GM21526 (cell line): ENCODE results near the gene MORC1.
"Not testable (repeated sequence)": the region's sequence is repeated elsewhere in the genome, so short reads cannot be mapped to it uniquely, and the experiment has no call there.

Source experiments
- ATAC-seq: cut with Tn5 transposase; IDR thresholded peaks from one replicate; pipeline ENCODE4 v1.9.1; 2021; ENCODE audit warnings: moderate library complexity; ENCODE audit not compliant: unreplicated experiment, low FRiP score

MORC1 gene

GRCh38 chr3:109117939-109118338, at the start of gene MORC1:
Gene MORC1 (minus strand): TSS chr3:109118134. CDS start chr3:109118059, 75 bp downstream.
- no peak for ATAC-seq

GRCh38 chr3:109165905-109166304, 48.0 kb upstream of the MORC1 start:
- ATAC-seq: no peak

GRCh38 chr3:109161487-109162123, 43.7 kb upstream of the MORC1 start:
- no peak for ATAC-seq

- no peak for ATAC-seq
Measured at GRCh38 chr3:109155828-109156227, 37.9 kb upstream of the MORC1 start.

GRCh38 chr3:109154979-109155378, 37.0 kb upstream of the MORC1 start:
- ATAC-seq: no peak

- no peak for ATAC-seq
Measured at GRCh38 chr3:109152320-109152719, 34.4 kb upstream of the MORC1 start.

GRCh38 chr3:109149078-109149477, 31.1 kb upstream of the MORC1 start:
- no peak for ATAC-seq

GRCh38 chr3:109143646-109144045, 25.7 kb upstream of the MORC1 start:
- ATAC-seq: no peak

GRCh38 chr3:109140318-109140717, 22.4 kb upstream of the MORC1 start:
- no peak for ATAC-seq

- no peak for ATAC-seq
Measured at GRCh38 chr3:109137761-109138160, 19.8 kb upstream of the MORC1 start.

- no peak for ATAC-seq
Measured at GRCh38 chr3:109136523-109136922, 18.6 kb upstream of the MORC1 start, which contains the start of gene C3orf85. Gene C3orf85 (plus strand): TSS chr3:109136719. CDS start chr3:109136848, 129 bp downstream.

GRCh38 chr3:109133474-109133816, 15.5 kb upstream of the MORC1 start:
- ATAC-seq: not testable (repeated sequence)

GRCh38 chr3:109132801-109133473, 15.0 kb upstream of the MORC1 start:
- no peak for ATAC-seq

GRCh38 chr3:109131276-109131675, 13.3 kb upstream of the MORC1 start:
- ATAC-seq: no peak

- ATAC-seq: no peak
Measured at GRCh38 chr3:109127553-109127952, 9.6 kb upstream of the MORC1 start.

GRCh38 chr3:109125902-109126301, 8.0 kb upstream of the MORC1 start:
- no peak for ATAC-seq

GRCh38 chr3:109122690-109123089, 4.8 kb upstream of the MORC1 start:
- ATAC-seq: no peak

GRCh38 chr3:109118584-109118983, 650 bp upstream of the MORC1 start:
- no peak for ATAC-seq

- no peak for ATAC-seq
Measured at GRCh38 chr3:109116031-109116430, 1.9 kb downstream of the MORC1 start.

GRCh38 chr3:109115451-109115850, 2.5 kb downstream of the MORC1 start:
- ATAC-seq: no peak

- no peak for ATAC-seq
Measured at GRCh38 chr3:109114746-109115145, 3.2 kb downstream of the MORC1 start.
